HCT116 (cell line): ENCODE data around the gene STK25. TPM values are rescaled to one million over a fixed set of nuclear protein-coding genes. Genes with fewer than 3 reads are reported as not detected.

Experiments
- ATAC-seq: fragments of 200-7000 bp; cut with Tn5 transposase; 2 replicates; pipeline ENCODE4 v1.9.1; 2020; ENCODE audit warnings: mild to moderate bottlenecking, moderate library complexity
- BruUV-seq: library from RNA; stranded (reverse); fragments of 400-500 nt; replicated peaks from 2 replicates; lab custom pipeline; 2021; lab: Mats Ljungman, UMichigan
- CTCF ChIA-PET: fragments of 300-600 bp; sonication (Branson Sonifier 250); formaldehyde crosslinking; loops from one replicate; lab custom pipeline; 2021; ENCODE audit warnings: antibody characterized with exemption; lab: Charles Lee
- POLR2A ChIA-PET: fragments of 300-600, 350-600 bp; sonication (Branson Sonifier 250); formaldehyde crosslinking; loops from one replicate; lab custom pipeline; 2021; ENCODE audit warnings: antibody characterized with exemption; lab: Charles Lee
- RAD21 ChIA-PET, 2 experiments: fragments of 300-600 bp; sonication (Branson Sonifier 250); formaldehyde crosslinking; loops; one replicate each; lab custom pipeline; 2023; ENCODE audit warnings: low total read pairs in 2 of 2; ENCODE audit not compliant: uncharacterized antibody in 2 of 2, unreplicated experiment in 2 of 2, low non-redundant PET in 1 of 2; lab: Charles Lee
- DNase-seq: peaks from one replicate; pipeline ENCODE4 v3.0.0-alpha.2; 2010; ENCODE audit warnings: low read depth, low spot score
- H2AFZ ChIP-seq: fragments of 200-600 bp; shearing (Covaris generic), sonication (generic); 2 replicates; pipeline ENCODE4 v1.6.1; 2017; ENCODE audit warnings: low read depth, mixed run types, mixed read lengths, antibody characterized with exemption, low read length; ENCODE audit not compliant: poor library complexity, severe bottlenecking
- H3K27ac ChIP-seq: 2 replicates; pipeline ENCODE4 v1.5.1; 2012; ENCODE audit warnings: low read depth, low read length
- H3K27me3 ChIP-seq: fragments of 200-600 bp; sonication (generic); 2 replicates; pipeline ENCODE4 v1.6.1; 2016; ENCODE audit warnings: mixed run types, low read length, mixed read lengths; ENCODE audit not compliant: insufficient read depth
- H3K36me3 ChIP-seq, 2 experiments: fragments of 200-500 bp in 1 of 2; fragments of 200-600 bp in 1 of 2; sonication (Bioruptor generic) in 1 of 2; sonication (generic) in 1 of 2; 2 replicates each; pipeline versions ENCODE4 v1.5.1 to v1.6.1; 2014 to 2016; ENCODE audit warnings: low read length in 2 of 2, inconsistent platforms in 1 of 2, mixed read lengths in 1 of 2, mixed run types in 1 of 2; ENCODE audit not compliant: insufficient read depth in 2 of 2, control insufficient read depth in 1 of 2
- H3K4me1 ChIP-seq, 2 experiments: fragments of 200-600 bp in 1 of 2; sonication (generic) in 1 of 2; 2 replicates each; pipeline versions ENCODE4 v1.5.1 to v1.6.1; 2012 to 2017; ENCODE audit warnings: low read length in 2 of 2, inconsistent platforms in 1 of 2, mild to moderate bottlenecking in 1 of 2, mixed read lengths in 1 of 2, mixed run types in 1 of 2, moderate library complexity in 1 of 2; ENCODE audit not compliant: insufficient read depth in 2 of 2, control insufficient read depth in 1 of 2
- H3K4me2 ChIP-seq: fragments of 200-600 bp; sonication (generic); 2 replicates; pipeline ENCODE4 v1.6.1; 2017; ENCODE audit warnings: mixed run types, low read length, mixed read lengths
- H3K4me3 ChIP-seq, 2 experiments: fragments of 200-600 bp in 1 of 2; sonication (generic) in 1 of 2; replicated peaks in 1 of 2; 2 replicates each; pipeline ENCODE4 v1.5.1; 2011 to 2016; ENCODE audit warnings: low read length in 2 of 2, control low read depth in 1 of 2, low read depth in 1 of 2, mild to moderate bottlenecking in 1 of 2, mixed read lengths in 1 of 2, mixed run types in 1 of 2
- H3K79me2 ChIP-seq: fragments of 200-600 bp; sonication (generic); 2 replicates; pipeline ENCODE4 v1.6.1; 2017; ENCODE audit warnings: mild to moderate bottlenecking, mixed run types, low read length, moderate library complexity, mixed read lengths; ENCODE audit not compliant: insufficient read depth
- H3K9ac ChIP-seq: fragments of 200-600 bp; sonication (generic); 2 replicates; pipeline ENCODE4 v1.6.1; 2016; ENCODE audit warnings: low read length, mixed read lengths
- H3K9me2 ChIP-seq: fragments of 200-600 bp; sonication (generic), shearing (Covaris generic); 2 replicates; pipeline ENCODE4 v1.6.1; 2017; ENCODE audit warnings: mixed run types, mild to moderate bottlenecking, moderate library complexity; ENCODE audit not compliant: insufficient read depth
- H3K9me3 ChIP-seq, 2 experiments: fragments of 200-500 bp in 1 of 2; fragments of 200-600 bp in 1 of 2; sonication (Bioruptor generic) in 1 of 2; sonication (generic) in 1 of 2; 2 replicates each; pipeline ENCODE4 v1.6.1; 2014 to 2017; ENCODE audit warnings: low read length in 2 of 2, mixed read lengths in 2 of 2, inconsistent platforms in 1 of 2, low read depth in 1 of 2, mild to moderate bottlenecking in 1 of 2, mixed run types in 1 of 2, moderate library complexity in 1 of 2; ENCODE audit not compliant: control insufficient read depth in 1 of 2, insufficient read depth in 1 of 2
- H4K20me1 ChIP-seq: fragments of 200-600 bp; sonication (generic), shearing (Covaris generic); 2 replicates; pipeline ENCODE4 v1.6.1; 2017; ENCODE audit warnings: mixed run types, mild to moderate bottlenecking, moderate library complexity; ENCODE audit not compliant: insufficient read depth
- CBX3 ChIP-seq: IDR thresholded peaks from 2 replicates; pipeline ENCODE4 v1.6.1; 2012; ENCODE audit warnings: low read depth
- CTCF ChIP-seq, 3 experiments: fragments of 200-600 bp in 1 of 3; sonication (generic) in 1 of 3; IDR thresholded peaks in 2 of 3; conservative IDR thresholded peaks in 1 of 3; 2 replicates each; pipeline ENCODE4 v1.5.1; 2012 to 2017; ENCODE audit warnings: low read depth in 2 of 3, low read length in 2 of 3, antibody characterized with exemption in 1 of 3, borderline replicate concordance in 1 of 3, control low read depth in 1 of 3, mild to moderate bottlenecking in 1 of 3, mixed read lengths in 1 of 3, mixed run types in 1 of 3, moderate library complexity in 1 of 3; ENCODE audit not compliant: insufficient read depth in 1 of 3
- EGR1 ChIP-seq: IDR thresholded peaks from 2 replicates; pipeline ENCODE4 v1.6.1; 2012; ENCODE audit warnings: low read depth
- ELF1 ChIP-seq: IDR thresholded peaks from 2 replicates; pipeline ENCODE4 v1.6.1; 2012; ENCODE audit warnings: low read depth, borderline replicate concordance
- EZH2 ChIP-seq: fragments of 200-600 bp; sonication (generic); IDR thresholded peaks from 2 replicates; pipeline ENCODE4 v1.6.1; 2017; ENCODE audit warnings: antibody characterized with exemption, mixed run types
- FOSL1 ChIP-seq: IDR thresholded peaks from 2 replicates; pipeline ENCODE4 v1.6.1; 2012; ENCODE audit warnings: low read depth
- POLR2AphosphoS5 ChIP-seq: IDR thresholded peaks from 2 replicates; pipeline ENCODE4 v1.6.1; 2011; ENCODE audit warnings: mild to moderate bottlenecking, low read depth, low read length, moderate library complexity
- RAD21 ChIP-seq: IDR thresholded peaks from 2 replicates; pipeline ENCODE4 v1.6.1; 2012; ENCODE audit warnings: low read depth, mild to moderate bottlenecking
- REST ChIP-seq: IDR thresholded peaks from 2 replicates; pipeline ENCODE4 v1.6.1; 2012; ENCODE audit warnings: low read depth
- SIN3A ChIP-seq: IDR thresholded peaks from 2 replicates; pipeline ENCODE4 v1.6.1; 2012; ENCODE audit warnings: low read depth
- SP1 ChIP-seq: IDR thresholded peaks from 2 replicates; pipeline ENCODE4 v1.6.1; 2012; ENCODE audit warnings: low read depth
- SRF ChIP-seq: IDR thresholded peaks from 2 replicates; pipeline ENCODE4 v1.6.1; 2012; ENCODE audit warnings: low read depth
- YY1 ChIP-seq: IDR thresholded peaks from 2 replicates; pipeline ENCODE4 v1.6.1; 2011; ENCODE audit warnings: low read length, low read depth, moderate library complexity, mild to moderate bottlenecking; ENCODE audit not compliant: insufficient replicate concordance; ENCODE audit errors: extremely low read depth
- ZNF274 ChIP-seq: fragments of 200-500 bp; sonication (Bioruptor generic); IDR thresholded peaks from 2 replicates; pipeline ENCODE4 v1.6.1; 2014; ENCODE audit warnings: mild to moderate bottlenecking, low read depth, low read length, inconsistent platforms
- intact Hi-C: fragments of 100-400 bp; cut with micrococcal nuclease; formaldehyde crosslinking; loops from 2 replicates; pipeline ENCODE4 v1.10.0; 2022
- total RNA-seq: library from RNA; stranded (reverse); gene quantifications from one replicate; pipeline ENCODE4 v1.2.1, GENCODE V29; 2021; ENCODE audit not compliant: unreplicated experiment

STK25 gene
- total RNA-seq, 1 experiment from 2014 or later: 160 TPM

GRCh38 chr2:241465543-241465942 is 42.8 kb downstream of the STK25 start:
- no peak overlapping the region for H3K4me2 ChIP-seq
- H3K9me2 ChIP-seq: no peaks in the 10 kb centered on the region
- no peak overlapping the region for H3K4me3 ChIP-seq
- no peak for ATAC-seq
- no peaks in the 10 kb centered on the region for H3K4me1 ChIP-seq
- no peaks in the 10 kb centered on the region for H3K9me3 ChIP-seq
- no peak overlapping the region for H2AFZ ChIP-seq
- DNase-seq: no peak
- H3K36me3 ChIP-seq: no peaks in the 10 kb centered on the region
- POLR2A ChIA-PET: no interaction called here
- H3K27me3 ChIP-seq: no peaks in the 10 kb centered on the region
- no peak overlapping the region for H3K27ac ChIP-seq
- intact Hi-C loops: no loop called here
- BruUV-seq: no TSS peak
- H3K79me2 ChIP-seq: no peaks in the 10 kb centered on the region
- H3K9ac ChIP-seq: no peak overlapping the region
- CTCF ChIA-PET: no interaction called here
- TF ChIP-seq RAD21: no peak
- TF ChIP-seq SIN3A: no peak
- TF ChIP-seq YY1: no peak
- TF ChIP-seq ZNF274: no peak
- RAD21 ChIA-PET: no interaction called here
- no peaks in the 10 kb centered on the region for H4K20me1 ChIP-seq

GRCh38 chr2:241463276-241464135 is 44.9 kb downstream of the STK25 start:
- no peak overlapping the region for H3K27ac ChIP-seq
- no peak for TF ChIP-seq REST
- no peak for TF ChIP-seq EGR1
- TF ChIP-seq EZH2: no peak
- no peak for TF ChIP-seq ZNF274
- TF ChIP-seq SIN3A: no peak
- TF ChIP-seq FOSL1: no peak
- no peak for TF ChIP-seq RAD21
- TF ChIP-seq ELF1: no peak
- TF ChIP-seq POLR2AphosphoS5: no peak
- no peak for TF ChIP-seq SRF
- no peak for TF ChIP-seq CTCF (IDR thresholded peaks at IDR 0.05 in 2 of 3, conservative IDR thresholded peaks at IDR 0.05 in 1 of 3; ENCODE audit: borderline replicate concordance in 1 of 3, insufficient read depth in 1 of 3, low read depth in 2 of 3, low read length in 2 of 3)
- TF ChIP-seq CBX3: no peak
- no peak for TF ChIP-seq SP1

More at GRCh38 chr2:241463276-241464135, 44.9 kb downstream of the STK25 start:
- Histone ChIP-seq H3K9me2 (no peaks in the 10 kb centered on the region), H4K20me1 (no peaks in the 10 kb centered on the region), H3K4me3 (no peak overlapping the region), H3K79me2 (no peaks in the 10 kb centered on the region), H3K9me3 (no peaks in the 10 kb centered on the region), H3K27me3 (no peaks in the 10 kb centered on the region), H3K36me3 (no peaks in the 10 kb centered on the region), H3K9ac (no peak overlapping the region), H2AFZ (no peak overlapping the region), H3K4me2 (no peak overlapping the region), H3K4me1 (no peaks in the 10 kb centered on the region)
- no peak for DNase-seq
- POLR2A ChIA-PET: no interaction called here
- no peak for ATAC-seq
- CTCF ChIA-PET: no interaction called here
- RAD21 ChIA-PET: no interaction called here
- intact Hi-C loops: no loop called here
- BruUV-seq: no TSS peak
